GM21717 (cell line): ENCODE results near the gene GPC4.
"Not testable (repeated sequence)": the region's sequence is repeated elsewhere in the genome, so short reads cannot be mapped to it uniquely, and the experiment has no call there.

Experiments
- ATAC-seq: cut with Tn5 transposase; IDR thresholded peaks from one replicate; pipeline ENCODE4 v1.9.1; 2021; ENCODE audit warnings: mild to moderate bottlenecking, moderate library complexity; ENCODE audit not compliant: unreplicated experiment

GPC4 gene

GRCh38 chrX:133308499-133308897 is 106.8 kb downstream of the GPC4 start:
- ATAC-seq: no peak

DNA sequence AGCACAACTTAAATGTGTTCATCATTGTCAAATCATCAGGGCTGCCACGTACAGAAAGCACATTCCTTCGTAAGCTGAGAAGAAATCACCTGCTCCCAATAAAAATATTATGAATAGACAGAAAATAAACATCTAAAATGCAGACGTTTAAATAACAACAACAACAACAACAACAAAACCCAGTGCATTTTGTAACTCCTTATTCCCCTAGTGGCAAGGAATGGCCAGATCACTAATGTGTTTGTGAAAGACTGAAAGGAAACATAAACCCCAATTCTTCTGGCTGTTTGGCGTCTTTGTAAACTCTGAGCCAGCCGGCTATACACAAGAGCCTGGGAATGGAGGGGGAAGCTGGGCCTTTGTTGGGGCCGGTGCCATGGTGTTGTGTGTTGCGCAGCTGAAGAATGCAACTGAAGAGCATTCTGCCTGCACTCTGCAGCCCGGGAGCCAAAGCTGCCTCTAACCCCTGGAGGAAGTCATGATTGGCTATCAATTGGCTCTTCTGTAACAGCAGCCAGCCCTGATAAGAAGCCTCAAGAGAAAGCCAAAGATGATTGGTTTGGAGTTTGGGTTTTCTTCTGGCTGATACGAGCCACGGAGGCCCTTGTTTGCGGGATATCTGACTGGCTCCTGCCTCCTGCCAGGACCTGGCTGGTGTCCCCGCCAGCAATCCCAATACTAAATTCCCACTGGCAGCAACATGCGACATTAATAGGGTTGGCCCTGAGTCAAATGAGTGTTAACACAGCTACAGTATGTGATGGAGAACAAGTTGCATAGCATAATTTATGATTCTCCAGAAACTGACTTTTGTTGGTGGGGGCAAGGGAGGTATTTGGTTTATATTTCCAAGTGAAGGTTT is 107.4 kb downstream of the GPC4 start:
- ATAC-seq: no peak

DNA sequence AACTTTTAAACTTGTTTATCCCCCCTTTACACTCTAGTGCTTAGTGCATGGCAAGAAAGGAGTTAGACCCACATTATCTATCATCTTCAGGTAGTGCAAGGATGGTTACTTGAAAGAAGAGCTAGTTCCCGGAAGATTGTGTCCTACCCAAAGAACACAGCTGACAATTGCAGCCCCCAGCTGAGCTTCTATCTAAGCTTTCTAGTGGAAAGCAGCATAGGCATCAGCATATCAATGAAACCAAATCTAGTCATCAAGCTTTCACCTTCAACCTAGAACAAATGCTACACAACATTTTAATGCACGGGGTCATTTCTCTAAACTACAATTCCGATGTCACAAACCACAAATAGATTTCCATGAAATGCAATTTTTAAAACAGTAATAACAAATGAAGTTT is 108.2 kb downstream of the GPC4 start:
- ATAC-seq: no peak

- no peak for ATAC-seq
These were observed 109.0 kb downstream of the GPC4 start for GRCh38 chrX:133306316-133306715.

DNA sequence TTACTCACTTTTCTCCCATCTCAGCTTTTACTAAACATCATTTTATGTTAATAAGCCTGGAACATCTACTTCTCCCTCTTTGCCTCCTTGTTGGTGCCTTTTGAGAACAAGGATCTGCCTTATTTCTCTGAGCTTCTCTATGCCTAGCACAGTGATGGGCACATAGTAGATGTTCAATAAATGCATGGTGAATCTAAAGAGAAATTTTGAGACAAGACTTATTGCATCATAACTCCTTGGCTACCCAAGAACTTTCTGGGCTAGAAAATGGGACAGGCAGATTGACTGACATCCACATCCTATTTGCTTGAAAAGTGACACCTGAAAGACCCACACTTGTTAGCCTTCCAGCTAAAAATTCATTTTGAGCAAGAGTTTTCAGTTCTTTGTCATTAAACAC is 109.9 kb downstream of the GPC4 start:
- ATAC-seq: no peak

DNA sequence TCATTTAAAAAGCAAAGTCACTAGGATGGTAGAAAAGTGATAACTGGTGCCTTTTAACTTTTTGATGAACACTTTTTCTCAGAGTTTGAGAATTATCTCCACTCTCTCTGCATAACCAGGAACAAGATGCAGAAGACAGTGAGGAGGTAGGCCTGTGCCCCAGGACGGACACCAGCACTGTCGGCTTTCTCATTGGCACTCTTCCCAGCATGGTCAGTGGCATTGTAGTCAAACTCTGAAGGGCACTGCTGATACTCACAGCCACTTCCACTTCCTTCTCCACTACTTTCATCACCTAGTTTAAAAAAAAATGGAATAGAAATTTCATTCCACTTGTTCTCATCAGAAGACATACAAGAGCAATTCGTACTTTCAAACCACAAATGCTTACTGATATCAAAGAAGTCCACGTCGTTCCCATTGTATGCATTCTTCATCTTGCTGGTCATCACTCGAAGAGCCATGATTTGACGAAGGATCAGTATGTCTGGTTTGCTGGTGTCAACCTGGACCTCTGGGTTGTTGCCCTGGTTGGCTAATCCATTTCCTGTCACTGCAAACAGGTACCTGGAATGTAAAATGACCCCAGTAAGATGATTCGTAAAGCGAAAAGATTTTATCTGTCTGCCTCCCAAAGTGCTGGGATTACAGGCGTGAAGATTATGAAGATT is 112.4 kb downstream of the GPC4 start:
- no peak for ATAC-seq

GRCh38 chrX:133300591-133300990 is 114.7 kb downstream of the GPC4 start:
- no peak for ATAC-seq

GRCh38 chrX:133297284-133297683 is 118.0 kb downstream of the GPC4 start:
- no peak for ATAC-seq

DNA sequence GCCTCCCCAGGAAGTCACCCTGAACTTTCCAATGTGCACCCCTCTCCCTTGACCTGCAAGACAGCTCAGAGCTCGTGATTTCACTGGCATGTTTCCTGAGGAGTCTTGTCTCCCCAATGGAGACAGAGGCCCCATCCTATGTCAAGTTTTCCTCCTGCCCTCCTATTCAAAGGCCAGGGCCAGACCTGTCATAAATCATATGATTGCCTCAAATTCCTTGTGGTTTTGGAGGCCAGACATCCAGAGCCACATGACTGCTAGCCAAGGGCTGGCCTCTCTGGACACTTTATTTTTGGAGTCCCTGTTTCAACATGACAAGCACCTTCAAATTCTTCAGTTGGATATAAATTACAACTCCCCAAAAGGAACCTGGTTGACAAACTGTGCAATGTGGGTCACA is 121.2 kb downstream of the GPC4 start:
- ATAC-seq: no peak

DNA sequence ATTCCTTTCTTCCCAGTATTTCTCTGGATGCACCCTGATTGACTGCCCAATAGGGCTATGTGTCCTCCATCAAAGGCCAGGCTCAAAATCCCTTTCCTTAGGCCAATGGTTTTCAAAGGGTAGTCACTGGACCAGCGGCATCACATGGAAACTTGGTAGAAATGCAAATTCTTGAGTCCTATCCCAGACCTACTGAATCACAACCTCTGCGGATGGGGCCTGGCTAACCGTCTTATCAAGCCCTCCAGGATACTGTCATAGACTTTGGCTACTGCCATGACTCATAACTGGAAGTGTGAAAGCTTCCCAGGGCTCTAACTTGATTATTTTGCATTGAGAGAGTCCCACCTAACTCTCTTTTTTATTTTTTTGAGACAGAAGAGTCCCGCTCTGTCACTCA is 125.2 kb downstream of the GPC4 start:
- no peak for ATAC-seq

- ATAC-seq: no peak
These were observed 127.4 kb downstream of the GPC4 start for GRCh38 chrX:133287860-133288259.

- ATAC-seq: no peak
These were observed 129.9 kb downstream of the GPC4 start for GRCh38 chrX:133285341-133285740.

DNA sequence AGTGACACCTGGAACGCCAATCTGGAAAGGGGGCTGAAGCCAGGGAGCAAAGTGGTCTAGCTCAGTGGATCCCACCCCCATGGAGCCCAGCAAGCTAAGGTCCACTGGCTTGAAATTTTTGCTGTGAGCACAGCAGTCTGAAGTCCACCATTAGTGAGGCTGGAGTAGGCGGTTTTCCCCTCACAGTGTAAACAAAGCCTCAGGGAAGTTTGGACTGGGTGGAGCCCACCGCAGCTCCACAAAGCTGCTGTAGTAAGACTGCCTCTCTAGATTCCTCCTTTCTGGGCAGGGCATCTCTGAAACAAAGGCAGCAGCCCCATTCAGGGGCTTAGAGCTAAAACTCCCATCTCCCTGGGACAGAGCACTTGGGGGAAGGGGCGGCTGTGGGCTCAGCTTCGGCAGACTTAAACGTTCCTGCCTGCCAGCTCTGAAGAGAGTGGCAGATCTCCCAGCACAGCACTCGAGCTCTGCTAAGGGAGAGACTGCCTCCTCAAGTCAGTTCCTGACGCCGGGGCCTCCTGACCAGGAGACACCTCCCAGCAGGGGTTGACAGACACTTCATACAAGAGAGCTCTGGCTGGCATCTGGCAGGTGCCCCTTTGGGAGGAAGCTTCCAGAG is 136.1 kb downstream of the GPC4 start:
- not testable (repeated sequence) for ATAC-seq

DNA sequence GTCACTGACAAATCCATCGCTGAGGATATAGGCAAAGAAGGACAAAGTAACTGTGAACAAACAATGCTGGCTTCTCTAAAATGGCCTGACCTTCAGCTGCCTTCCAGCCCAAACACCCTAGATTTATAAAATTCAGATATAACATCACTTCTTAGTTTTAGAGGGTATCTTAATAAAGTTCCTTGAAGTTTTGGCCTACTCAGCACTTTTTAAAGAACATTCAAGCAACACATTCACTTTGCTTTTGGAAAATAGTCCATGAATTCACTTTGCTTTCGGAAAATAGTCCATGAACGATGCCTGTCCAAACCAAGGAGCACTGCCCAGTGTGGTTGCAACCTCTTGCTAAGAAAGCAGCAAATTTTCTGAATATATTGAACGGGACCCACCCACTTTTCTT is 142.1 kb downstream of the GPC4 start:
- ATAC-seq: no peak

DNA sequence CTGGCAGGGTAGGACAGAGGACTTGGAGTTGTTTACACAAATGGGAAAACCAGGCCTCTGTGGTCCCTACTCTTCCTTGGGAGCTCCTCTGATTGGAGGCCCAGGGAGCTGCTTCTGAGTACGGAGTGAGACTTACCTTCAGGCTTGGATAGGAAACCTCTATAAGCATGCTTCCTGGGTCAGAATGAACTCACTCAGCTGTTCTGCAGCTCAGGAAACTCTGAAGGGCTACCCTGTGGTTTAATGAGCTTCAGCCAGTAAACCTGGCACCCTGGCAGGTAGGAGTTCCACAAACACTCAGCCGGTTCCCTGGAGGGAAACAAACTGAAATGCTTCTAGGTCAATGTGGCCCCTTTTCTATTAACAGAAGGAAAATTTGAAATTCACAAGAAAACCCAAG is 146.1 kb downstream of the GPC4 start:
- no peak for ATAC-seq

GRCh38 chrX:133267621-133268020 is 147.7 kb downstream of the GPC4 start:
- ATAC-seq: no peak

GRCh38 chrX:133265331-133265730 is 150.0 kb downstream of the GPC4 start:
- ATAC-seq: no peak

GRCh38 chrX:133258481-133258880 is 156.8 kb downstream of the GPC4 start:
- no peak for ATAC-seq

- ATAC-seq: no peak
These were observed 160.6 kb downstream of the GPC4 start for GRCh38 chrX:133254666-133255065.

DNA sequence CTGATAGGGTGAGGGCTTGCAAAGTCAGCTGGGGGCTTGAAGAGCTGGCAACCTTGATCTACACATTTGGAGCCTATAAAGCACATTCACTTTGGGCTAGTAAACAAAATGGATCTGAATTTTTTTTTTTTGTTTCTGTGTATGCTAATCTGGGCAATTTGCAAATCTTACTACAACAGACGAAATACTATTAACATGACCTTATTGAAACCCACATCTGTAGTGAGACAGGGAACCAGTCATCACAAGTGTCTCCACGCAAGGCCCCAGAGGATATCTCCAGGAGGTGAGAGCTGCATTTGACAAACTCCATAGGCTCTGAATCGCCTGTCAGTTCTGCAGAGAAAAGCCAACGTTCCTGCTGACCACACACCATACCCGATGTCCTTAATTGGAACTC is 164.1 kb downstream of the GPC4 start:
- no peak for ATAC-seq

DNA sequence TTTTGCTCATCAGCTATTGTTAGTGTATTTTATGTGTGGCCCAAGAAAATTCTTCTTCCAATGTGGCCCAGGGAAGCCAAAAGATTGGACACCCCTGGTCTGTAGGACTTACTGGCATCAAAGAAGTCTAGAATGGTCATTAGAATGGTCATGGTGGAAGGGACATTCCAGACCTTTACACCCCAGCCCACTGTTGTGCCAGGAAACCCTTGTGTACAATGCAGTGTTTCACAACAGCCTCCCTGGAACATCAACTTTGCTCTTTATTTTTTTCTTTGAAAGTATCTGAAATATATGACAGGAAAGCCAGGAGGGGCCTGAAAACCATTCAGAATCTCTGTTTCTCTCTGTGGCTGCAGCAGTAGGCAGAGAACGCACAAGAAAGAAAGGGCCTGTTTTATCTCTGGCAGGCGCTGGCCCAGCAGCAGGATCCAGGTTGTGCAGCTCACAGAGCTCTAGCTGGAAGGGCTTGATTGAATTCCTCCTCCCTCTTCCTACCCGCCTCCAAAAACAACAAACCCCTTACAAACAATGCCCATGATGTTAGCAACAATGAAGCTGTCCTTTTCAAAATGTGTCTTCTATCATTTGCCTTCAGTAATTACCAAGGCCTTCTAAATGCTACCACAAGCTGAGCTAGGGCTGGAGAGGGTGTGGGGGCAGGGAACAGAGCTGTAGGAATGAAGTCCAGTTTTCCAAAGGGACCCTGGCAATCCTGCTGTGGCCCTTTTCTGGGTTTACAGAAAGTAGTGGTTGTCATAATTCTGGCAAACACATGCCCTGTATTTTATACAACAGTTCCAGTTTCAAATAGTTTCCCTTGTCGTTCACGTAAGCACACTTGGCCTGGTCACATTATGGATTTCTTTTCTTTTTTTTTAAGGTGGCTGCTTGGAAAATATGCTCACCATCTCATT is 164.8 kb downstream of the GPC4 start:
- ATAC-seq: no peak
